Activated T-cell treated with anti-CD3 and anti-CD28 coated beads for 48 hours (primary cell): Measurements from ENCODE around the gene OPTC.

ENCODE experiments used
- DNase-seq: peaks from one replicate; pipeline ENCODE4 v3.0.0-alpha.2; 2020; ENCODE audit warnings: low read depth

The OPTC gene

GRCh38 chr1:203536980-203537455 lies 43.1 kb downstream of the OPTC start:
- DNase-seq, result no peak

- DNase-seq, result no peak
Observed at GRCh38 chr1:203537806-203538464, 44.0 kb downstream of the OPTC start.

DNA sequence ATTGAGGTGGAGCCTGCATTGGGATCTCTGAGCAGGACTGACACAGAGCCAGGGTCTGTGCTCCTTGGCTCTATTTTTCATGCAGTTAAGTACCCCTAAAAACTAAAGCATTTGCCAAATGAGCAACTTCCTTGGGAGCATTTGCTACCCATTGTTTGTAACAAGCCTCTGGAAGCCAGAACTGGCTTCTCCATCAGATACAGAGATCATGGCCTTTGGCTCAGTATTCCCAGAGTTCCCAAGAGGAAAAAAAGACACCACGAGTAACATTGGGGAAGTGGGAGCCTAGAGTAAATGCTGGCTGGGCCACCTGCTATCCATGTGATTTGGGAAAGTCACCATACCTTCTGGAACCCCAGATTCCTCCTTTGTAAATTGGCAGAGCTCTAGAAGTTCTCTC lies 44.8 kb downstream of the OPTC start:
- no peak for DNase-seq

DNA sequence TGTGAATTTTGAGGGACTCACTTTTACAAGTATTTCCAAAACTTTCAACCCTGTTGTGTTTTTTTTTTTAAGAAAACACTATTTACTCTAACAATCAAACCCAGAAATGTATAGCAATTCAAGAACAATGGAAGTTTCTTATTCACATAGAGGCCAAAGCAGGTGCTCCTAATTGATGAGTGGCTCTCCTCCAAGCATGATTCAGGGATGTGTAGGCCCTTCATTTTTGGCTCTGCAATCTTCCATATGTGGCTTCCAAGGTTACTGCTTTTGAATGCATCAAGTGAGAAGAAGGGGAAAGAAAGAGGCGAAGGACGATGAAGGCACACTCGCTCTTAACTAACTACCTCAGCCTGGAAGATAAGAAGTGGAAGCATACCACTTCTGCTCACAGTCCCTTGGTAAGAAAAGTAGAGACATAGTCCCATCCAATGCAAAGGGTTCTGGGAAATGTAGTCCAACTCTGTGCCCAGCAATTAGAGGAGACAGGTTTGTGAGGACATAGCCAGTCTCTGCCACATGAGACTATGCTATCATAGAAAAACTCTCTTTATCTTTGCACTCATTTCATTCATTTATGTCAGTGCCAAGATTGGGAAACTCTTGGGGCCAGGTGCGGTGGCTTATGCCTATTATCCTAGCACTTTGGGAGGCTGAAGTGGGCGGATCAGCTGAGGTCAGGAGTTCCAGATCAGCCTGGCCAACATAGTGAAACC lies 46.0 kb downstream of the OPTC start:
- no peak for DNase-seq

DNA sequence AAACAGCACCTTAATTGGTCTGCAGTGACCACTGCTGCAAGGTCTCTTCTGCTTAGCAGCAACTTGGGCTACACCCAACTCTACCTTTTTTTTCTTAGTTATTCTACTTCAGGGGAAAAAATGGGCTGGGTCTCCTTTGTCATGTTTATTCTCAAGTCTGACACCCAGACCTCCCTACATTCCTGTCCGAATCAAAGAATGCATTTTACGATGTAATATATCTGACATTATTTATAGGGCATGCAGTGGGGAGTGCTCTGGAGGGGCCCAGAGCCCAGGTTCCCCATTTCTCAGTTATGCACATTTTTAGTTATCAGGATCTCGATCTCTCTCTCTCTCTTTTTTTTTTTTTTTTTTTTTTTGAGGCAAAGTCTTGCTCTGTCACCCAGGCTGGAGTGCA lies 50.5 kb downstream of the OPTC start:
- DNase-seq, result no peak

- no peak for DNase-seq
Observed at GRCh38 chr1:203544978-203545816, 51.2 kb downstream of the OPTC start.

DNA sequence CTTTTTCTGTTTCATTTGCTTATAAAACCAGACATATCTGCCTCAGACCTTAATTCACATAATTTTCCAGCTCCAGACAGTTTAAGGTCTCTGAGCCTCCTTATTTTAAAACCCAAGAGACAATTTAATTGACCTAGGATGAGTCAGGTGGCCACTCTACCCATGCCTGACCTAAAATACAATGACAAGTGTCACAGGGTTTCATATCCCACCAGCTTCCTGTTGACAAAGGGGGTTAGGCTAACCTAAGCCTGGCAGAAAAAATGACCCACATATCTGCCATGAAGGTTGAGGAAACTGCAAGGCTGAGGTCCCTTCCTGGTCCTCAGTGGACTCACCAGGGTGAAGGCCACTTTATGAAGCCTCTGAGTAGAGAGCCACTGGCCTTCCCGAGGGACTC lies 52.3 kb downstream of the OPTC start:
- DNase-seq, result no peak

DNA sequence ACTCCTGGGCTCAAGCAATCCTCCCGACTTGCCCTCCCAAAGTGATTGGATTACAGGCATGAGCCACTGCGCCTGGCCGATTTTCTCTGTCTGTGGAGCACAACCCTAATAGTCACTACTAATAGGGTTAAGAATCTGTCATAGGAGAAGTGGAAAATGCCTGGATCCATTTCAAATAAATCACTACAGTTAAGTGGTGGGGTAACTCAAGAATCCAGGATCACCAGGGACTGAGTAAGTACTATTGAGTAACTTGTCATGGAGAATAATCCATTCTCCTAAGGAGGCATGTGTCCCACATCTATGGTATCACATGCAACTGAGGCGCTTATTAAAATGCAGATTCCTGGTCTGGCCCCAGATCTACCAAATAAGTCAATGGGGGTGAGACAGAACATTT lies 53.2 kb downstream of the OPTC start:
- no peak for DNase-seq

- no peak for DNase-seq
Observed at GRCh38 chr1:203547771-203548421, 53.9 kb downstream of the OPTC start.

DNA sequence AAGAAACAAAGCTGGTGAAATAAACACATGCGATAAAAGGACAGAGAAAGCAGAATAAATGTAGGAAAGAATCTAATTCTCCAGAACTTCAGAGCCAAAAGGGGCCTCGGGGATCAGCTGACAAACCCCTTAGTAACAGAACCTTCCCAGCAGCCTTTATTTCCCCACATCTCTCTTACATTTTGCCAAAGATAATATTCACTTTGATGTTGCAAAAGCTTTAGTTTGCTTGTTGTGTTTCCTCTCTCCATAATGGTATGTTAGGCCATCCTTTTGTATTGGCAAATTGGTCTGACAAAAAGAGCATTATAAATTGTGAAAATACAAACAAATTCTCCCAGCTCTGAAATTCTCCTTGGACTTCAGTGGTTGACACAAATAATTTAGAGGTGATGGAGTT lies 54.9 kb downstream of the OPTC start:
- DNase-seq, result no peak

DNA sequence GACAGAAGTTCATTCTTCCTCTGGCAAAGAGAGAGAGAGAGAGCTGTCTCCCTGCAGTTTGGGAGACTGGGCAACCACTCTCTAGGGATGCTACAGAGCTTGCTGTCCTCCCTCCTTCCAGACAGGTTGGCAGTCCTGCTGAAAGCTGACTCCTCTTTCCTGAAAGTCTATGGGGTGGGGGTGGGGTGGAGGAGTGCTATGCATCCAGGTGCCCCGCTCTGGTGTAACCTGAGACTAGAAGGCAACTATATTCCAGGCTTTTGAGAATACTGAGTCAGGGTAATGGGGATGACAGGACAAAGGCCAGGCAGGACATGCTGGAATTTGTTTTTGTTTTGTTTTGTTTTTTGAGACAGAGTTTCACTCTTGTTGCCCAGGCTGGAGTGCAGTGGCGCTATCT lies 55.4 kb downstream of the OPTC start:
- no peak for DNase-seq

GRCh38 chr1:203550846-203551245 lies 56.9 kb downstream of the OPTC start:
- no peak for DNase-seq

- DNase-seq, result no peak
Observed at GRCh38 chr1:203551550-203551949, 57.6 kb downstream of the OPTC start.

- DNase-seq, result no peak
Observed at GRCh38 chr1:203553496-203553895, 59.5 kb downstream of the OPTC start.

GRCh38 chr1:203554071-203554470 lies 60.1 kb downstream of the OPTC start:
- DNase-seq, result no peak

- DNase-seq, result no peak
Observed at GRCh38 chr1:203555076-203555475, 61.1 kb downstream of the OPTC start.

GRCh38 chr1:203555511-203556046 lies 61.6 kb downstream of the OPTC start:
- DNase-seq, result no peak

DNA sequence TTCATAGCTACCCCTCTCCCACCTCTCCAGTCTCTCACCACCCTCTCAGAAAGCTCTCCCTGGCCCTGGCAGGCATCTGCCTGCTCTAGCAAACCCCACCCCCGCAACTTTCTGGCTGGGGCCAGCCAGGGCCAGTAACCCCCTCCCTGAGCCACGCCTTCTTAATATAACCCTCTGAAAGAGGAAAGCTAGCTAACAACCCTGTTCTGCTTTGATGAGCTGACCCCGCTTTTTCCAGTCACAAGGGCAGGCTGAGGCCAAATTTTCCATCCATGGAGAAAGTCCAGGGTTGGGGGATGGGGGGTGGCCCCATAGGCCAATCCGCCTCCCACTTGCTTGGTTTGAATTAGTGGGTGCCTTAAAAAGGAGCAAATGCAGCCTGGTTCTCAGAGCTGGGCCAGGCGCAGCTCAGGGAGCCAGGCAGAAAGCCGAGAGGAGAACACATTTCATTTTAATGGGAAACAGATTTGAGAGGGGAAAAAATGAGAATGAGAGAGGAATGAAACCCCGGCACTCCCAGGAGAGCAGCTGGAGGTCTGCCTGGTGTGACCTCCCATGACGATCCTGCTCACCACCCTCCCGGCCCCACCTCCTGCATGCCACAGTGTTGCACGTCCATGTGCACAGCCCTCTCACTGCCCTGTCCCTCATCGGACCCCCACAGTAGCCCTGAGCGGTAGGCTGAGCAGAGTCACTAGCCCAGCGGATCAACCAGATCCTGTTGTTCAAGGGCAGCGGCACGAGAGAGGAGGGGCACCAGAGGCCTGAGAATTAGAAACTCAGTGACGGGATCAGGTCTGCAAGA lies 62.3 kb downstream of the OPTC start:
- no peak for DNase-seq

- no peak for DNase-seq
Observed at GRCh38 chr1:203557390-203557789, 63.4 kb downstream of the OPTC start.

DNA sequence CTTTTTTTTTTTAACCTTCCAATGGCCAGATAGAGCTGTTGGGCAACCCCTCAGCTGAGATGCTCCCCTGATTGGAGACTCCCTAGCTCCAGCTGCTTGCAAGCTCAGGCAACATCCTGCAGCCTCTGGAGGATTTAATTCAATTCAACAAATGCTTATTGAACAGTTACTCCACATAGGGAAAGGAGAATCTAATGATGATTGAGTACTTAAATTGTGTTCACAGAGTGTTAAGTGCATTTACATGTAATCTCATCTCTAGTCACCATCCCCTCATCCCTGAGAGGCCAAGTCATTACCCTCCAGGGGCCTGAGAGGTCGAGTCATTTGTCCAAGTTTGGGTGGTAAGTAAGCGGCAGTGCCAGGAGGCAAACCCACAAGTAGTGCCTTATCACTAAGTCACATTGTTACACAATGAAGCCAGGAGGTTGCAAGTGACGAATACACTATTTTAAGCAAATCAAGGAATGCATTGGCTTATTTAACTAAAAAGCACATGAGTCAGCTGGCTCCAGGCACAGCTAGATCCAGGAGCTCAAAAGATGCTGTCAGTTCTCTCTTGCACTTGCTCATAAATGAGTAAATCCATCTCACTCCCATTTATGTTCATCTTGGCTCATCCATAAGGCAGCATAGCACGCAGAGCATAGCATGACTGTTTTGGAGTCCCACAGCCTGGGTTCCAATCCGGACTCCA lies 64.3 kb downstream of the OPTC start:
- peak; percentile 5 for DNase-seq
